Epithelial cell of esophagus (primary cell): Measurements from ENCODE around the gene MIA2.
"Not testable (repeated sequence)": the region's sequence is repeated elsewhere in the genome, so short reads cannot be mapped to it uniquely, and the experiment has no call there.

ENCODE experiments used
- DNase-seq: peaks from one replicate; pipeline ENCODE4 v3.0.0; 2010; ENCODE audit warnings: low read depth
- H3K4me3 ChIP-seq: 2 replicates; pipeline ENCODE4 v1.5.1; 2011; ENCODE audit warnings: mild to moderate bottlenecking, low read length, control low read depth
- TF ChIP-seq, protein P1 (sequence below): IDR thresholded peaks from 2 replicates; pipeline ENCODE4 v1.5.1; 2011; ENCODE audit warnings: low read depth, mild to moderate bottlenecking, low read length, control low read depth, inconsistent platforms; ENCODE audit not compliant: insufficient read depth; ENCODE audit errors: missing control alignments

MIA2 gene

DNA sequence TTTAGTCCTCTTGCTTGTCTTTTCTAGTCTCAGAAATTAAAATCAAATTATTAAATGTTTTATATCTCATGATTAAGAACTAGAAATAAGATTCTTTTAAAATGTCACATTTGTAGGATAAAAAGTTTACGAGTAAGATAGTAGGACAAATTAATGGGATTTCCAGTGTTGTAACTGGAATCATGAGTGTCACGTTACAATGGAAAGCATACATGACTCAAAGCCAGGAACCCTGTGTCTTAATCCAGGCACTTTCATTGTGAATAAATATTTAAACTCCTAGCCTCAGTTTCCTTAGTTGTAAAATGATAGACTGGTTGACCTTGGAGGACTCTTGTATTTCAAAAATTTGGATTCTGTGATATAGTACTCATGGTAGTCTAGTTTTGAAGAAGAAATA is 84.9 kb downstream of the MIA2 start:
- H3K4me3 ChIP-seq: no peak overlapping the region
- no peak for DNase-seq
- TF ChIP-seq, protein P1, sequence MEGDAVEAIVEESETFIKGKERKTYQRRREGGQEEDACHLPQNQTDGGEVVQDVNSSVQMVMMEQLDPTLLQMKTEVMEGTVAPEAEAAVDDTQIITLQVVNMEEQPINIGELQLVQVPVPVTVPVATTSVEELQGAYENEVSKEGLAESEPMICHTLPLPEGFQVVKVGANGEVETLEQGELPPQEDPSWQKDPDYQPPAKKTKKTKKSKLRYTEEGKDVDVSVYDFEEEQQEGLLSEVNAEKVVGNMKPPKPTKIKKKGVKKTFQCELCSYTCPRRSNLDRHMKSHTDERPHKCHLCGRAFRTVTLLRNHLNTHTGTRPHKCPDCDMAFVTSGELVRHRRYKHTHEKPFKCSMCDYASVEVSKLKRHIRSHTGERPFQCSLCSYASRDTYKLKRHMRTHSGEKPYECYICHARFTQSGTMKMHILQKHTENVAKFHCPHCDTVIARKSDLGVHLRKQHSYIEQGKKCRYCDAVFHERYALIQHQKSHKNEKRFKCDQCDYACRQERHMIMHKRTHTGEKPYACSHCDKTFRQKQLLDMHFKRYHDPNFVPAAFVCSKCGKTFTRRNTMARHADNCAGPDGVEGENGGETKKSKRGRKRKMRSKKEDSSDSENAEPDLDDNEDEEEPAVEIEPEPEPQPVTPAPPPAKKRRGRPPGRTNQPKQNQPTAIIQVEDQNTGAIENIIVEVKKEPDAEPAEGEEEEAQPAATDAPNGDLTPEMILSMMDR: no peak

DNA sequence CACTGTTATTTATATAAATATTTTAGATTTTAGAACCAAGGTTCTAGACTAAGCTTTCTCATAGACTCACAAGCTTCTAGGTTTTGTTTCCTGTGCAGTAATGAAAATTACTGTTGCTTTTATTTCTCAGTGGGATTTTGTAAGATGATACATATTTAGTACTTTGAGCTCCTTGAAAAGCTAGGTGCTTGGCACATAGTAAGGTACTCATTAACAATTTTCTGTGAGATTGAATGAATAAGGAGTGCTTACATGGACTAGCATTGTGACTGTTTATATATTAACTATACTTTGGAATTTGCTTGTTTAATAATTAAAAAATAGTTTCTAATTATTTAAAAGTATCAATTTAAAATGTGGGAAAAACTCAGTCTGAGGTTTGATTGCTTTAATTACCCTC is 85.7 kb downstream of the MIA2 start:
- TF ChIP-seq, protein P1: no peak
- no peak for DNase-seq
- H3K4me3 ChIP-seq: no peak overlapping the region

DNA sequence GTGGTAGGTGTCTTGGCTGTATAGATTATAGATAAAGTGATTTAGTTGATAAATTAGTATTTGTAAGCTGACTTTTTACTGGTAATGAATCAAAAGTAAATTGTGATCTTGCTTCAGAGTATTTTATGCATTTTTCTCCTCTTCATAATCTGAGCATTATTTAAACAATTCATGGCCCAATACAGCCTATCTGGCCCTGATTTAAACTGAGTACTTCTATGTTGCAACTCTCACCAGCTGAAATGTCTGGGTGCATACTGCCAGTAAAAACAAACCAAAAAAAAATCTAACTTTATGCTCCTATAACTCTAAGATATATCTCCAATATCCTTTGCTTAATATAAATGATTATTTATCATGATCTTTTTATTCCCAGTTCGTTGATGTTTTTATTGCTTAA is 86.6 kb downstream of the MIA2 start:
- DNase-seq: no peak
- TF ChIP-seq, protein P1: no peak
- no peak overlapping the region for H3K4me3 ChIP-seq

DNA sequence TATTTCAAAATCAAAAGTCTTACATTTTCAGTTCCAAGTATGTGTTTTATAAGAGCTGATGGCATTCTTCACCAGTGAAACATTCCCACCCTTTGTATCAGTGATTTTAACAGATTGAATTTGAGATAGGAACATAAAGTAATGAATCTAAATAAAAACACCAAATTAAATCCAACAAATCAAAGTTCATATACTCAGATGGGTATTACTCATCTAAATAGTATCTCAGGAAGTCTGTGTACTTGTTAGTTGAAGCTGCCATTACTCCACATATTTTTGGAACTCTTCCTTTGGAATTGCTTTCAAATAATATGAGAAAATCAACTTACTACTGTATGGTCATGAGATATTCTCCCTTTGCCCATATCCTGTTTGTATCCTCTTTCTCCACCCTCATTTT is 89.1 kb downstream of the MIA2 start:
- TF ChIP-seq, protein P1: no peak
- DNase-seq: no peak
- no peak overlapping the region for H3K4me3 ChIP-seq

DNA sequence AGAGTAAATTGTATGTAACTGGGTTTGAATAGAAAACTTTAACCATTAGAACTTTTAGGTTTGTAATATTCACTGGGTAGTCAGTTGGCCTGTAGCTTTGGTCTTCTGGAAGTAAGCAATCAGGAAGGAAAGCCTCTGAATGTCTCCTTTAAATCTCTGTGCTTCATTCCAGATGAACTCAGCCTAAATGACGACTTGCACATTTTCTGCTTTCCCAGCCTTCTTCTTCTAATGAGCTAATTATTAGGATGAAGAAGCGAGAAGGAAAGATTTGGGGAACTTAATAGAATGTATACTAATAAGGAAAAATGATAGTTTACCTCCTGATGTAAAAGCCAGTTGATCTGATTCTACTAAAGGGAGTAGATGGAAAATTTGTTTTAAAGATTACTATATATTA is 90.4 kb downstream of the MIA2 start:
- TF ChIP-seq, protein P1: no peak
- DNase-seq: no peak
- no peak overlapping the region for H3K4me3 ChIP-seq

DNA sequence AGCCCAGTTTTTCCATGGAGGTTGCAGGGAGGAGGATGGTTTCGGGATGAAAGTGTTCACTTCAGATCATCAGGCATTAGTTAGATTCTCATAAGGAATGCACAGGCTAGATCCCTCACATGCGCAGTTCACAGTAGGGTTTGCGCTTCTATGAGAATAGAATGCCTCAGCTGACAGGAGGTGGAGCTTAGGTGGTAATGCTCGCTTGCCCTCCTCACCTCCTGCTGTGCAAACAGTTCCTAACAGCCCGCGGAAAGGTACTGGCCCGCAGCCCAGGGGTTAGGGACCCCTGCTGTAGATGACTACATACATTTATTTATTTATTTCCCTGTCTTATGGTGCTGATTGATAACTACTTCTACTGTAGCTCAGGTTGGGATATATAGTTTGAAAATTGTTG is 105.3 kb downstream of the MIA2 start:
- TF ChIP-seq, protein P1: no peak
- H3K4me3 ChIP-seq: no peak overlapping the region
- no peak for DNase-seq

DNA sequence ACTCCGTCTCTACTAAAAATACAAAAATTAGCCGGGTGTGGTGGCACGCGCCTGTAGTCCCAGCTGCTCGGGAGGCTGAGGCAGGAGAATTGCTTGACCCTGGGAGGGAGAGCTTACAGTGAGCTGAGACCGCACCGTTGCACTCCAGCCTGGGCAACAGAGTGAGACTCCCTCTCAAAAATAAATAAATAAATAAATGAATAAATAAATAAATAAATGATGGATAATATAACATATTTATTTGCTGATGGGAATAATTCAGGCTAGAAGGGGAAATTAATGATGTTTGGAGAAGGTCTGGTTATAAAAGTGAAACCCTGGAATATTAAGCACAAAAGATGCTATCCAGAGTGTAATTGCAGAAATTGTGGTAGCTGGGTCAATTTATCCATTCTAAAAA is 107.4 kb downstream of the MIA2 start:
- DNase-seq, H3K4me3 ChIP-seq: not testable (repeated sequence)

DNA sequence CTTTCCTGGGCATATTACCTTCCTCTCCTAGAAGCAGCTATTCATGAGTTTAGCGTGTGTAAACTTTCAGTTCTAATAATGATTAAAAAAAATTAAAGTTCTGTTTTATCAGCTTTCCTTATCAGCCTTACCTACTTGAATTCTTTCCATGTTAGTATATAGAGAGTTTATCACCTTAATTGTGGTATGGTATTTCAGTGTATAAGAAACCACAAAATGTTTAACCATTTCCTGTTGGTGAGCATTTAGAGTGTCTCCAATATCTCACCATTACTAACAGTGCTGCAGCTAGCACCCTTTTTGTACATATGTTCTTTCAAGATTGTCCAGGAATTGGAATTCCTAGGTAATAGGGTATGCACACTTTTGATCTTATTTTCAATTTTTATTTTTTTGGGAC is 109.1 kb downstream of the MIA2 start:
- TF ChIP-seq, protein P1: no peak
- no peak overlapping the region for H3K4me3 ChIP-seq
- no peak for DNase-seq
